Activated CD4-positive, alpha-beta T cell treated with anti-CD3 and anti-CD28 coated beads, Interleukin-2, amount 50 U/mL, for 48 hours (primary cell): ENCODE data around the gene FRAT2.
A peak's percentile ranks its signal among the peaks of the same experiment; 100 is the strongest.
"Not testable (repeated sequence)": the region's sequence is repeated elsewhere in the genome, so short reads cannot be mapped to it uniquely, and the experiment has no call there.

Experiments used
- DNase-seq, 2 experiments: peaks; one replicate each; pipeline ENCODE4 v3.0.0-alpha.2; 2020

Gene FRAT2

GRCh38 chr10:97356318-97356914 lies 21.9 kb upstream of the FRAT2 start:
- no peak for DNase-seq

GRCh38 chr10:97355571-97355975 lies 21.0 kb upstream of the FRAT2 start:
- no peak for DNase-seq

- no peak for DNase-seq
Observed at GRCh38 chr10:97353945-97354344, 19.4 kb upstream of the FRAT2 start.

GRCh38 chr10:97349752-97350513 lies 15.4 kb upstream of the FRAT2 start:
- DNase-seq: no peak

GRCh38 chr10:97347317-97347716 lies 12.8 kb upstream of the FRAT2 start:
- DNase-seq: no peak

- not testable (repeated sequence) for DNase-seq
Observed at GRCh38 chr10:97343664-97344063, 9.1 kb upstream of the FRAT2 start.

- DNase-seq: no peak
Observed at GRCh38 chr10:97341416-97341815, 6.9 kb upstream of the FRAT2 start.

- no peak for DNase-seq
Observed at GRCh38 chr10:97338041-97338440, 3.5 kb upstream of the FRAT2 start.

- no peak for DNase-seq
Observed at GRCh38 chr10:97336942-97337831, 2.7 kb upstream of the FRAT2 start.

GRCh38 chr10:97336446-97336845 lies 1.9 kb upstream of the FRAT2 start:
- no peak for DNase-seq

- DNase-seq: no peak
Observed at GRCh38 chr10:97336006-97336405, 1.5 kb upstream of the FRAT2 start.

GRCh38 chr10:97335188-97335619 lies 675 bp upstream of the FRAT2 start:
- DNase-seq: no peak

GRCh38 chr10:97333601-97334369 lies 744 bp downstream of the FRAT2 start:
- peak; percentile 43 to 53 for DNase-seq

- DNase-seq: no peak
Observed at GRCh38 chr10:97333351-97333600, 1.3 kb downstream of the FRAT2 start.

GRCh38 chr10:97332591-97333350 lies 1.8 kb downstream of the FRAT2 start:
- peak; percentile 5 to 22 for DNase-seq

GRCh38 chr10:97331153-97331703 lies 3.3 kb downstream of the FRAT2 start:
- no peak for DNase-seq

- no peak for DNase-seq
Observed at GRCh38 chr10:97329766-97330165, 4.8 kb downstream of the FRAT2 start.

GRCh38 chr10:97328646-97329453 lies 5.7 kb downstream of the FRAT2 start:
- peak in 1 of 2 experiments; percentile 19 for DNase-seq

- no peak for DNase-seq
Observed at GRCh38 chr10:97327348-97328294, 6.9 kb downstream of the FRAT2 start.

- DNase-seq: no peak
Observed at GRCh38 chr10:97325754-97326153, 8.8 kb downstream of the FRAT2 start.
